GM23338 (cell line): ENCODE data around the gene EFCAB8. TPM values are rescaled to one million over a fixed set of nuclear protein-coding genes. Genes with fewer than 3 reads are reported as not detected.

Source experiments
- ATAC-seq: fragments of 200-7000 bp; cut with Tn5 transposase; 3 replicates; pipeline ENCODE4 v1.9.1; 2020
- DNase-seq: peaks from one replicate; pipeline ENCODE4 v3.0.0-alpha.2; 2015; ENCODE audit warnings: low spot score
- H2AFZ ChIP-seq: fragments of 200-600 bp; sonication (generic); 2 replicates; pipeline ENCODE4 v1.8.0; 2016; ENCODE audit warnings: antibody characterized with exemption, mild to moderate bottlenecking, moderate library complexity
- H3F3A ChIP-seq: fragments of 200-600 bp; sonication (generic); replicated peaks from 2 replicates; pipeline ENCODE4 v1.8.0; 2017; ENCODE audit warnings: antibody characterized with exemption, mixed run types, low read depth
- H3K27ac ChIP-seq: fragments of 200-600 bp; sonication (generic); 2 replicates; pipeline ENCODE4 v1.6.1; 2016; ENCODE audit warnings: low read depth
- H3K27me3 ChIP-seq: fragments of 200-600 bp; sonication (generic); 2 replicates; pipeline ENCODE4 v1.8.0; 2016; ENCODE audit warnings: mild to moderate bottlenecking, mixed run types, moderate library complexity; ENCODE audit not compliant: insufficient read depth
- H3K36me3 ChIP-seq: fragments of 200-600 bp; sonication (generic); 2 replicates; pipeline ENCODE4 v1.8.0; 2016; ENCODE audit warnings: mild to moderate bottlenecking; ENCODE audit not compliant: insufficient read depth
- H3K4me1 ChIP-seq: fragments of 200-600 bp; sonication (generic); 2 replicates; pipeline ENCODE4 v1.8.0; 2016; ENCODE audit warnings: mild to moderate bottlenecking, moderate library complexity; ENCODE audit not compliant: insufficient read depth
- H3K4me2 ChIP-seq: fragments of 200-600 bp; sonication (generic); 2 replicates; pipeline ENCODE4 v1.7.1; 2017; ENCODE audit warnings: mixed run types
- H3K4me3 ChIP-seq: fragments of 200-600 bp; sonication (generic); 2 replicates; pipeline ENCODE4 v1.6.1; 2016; ENCODE audit warnings: mixed run types
- H3K79me2 ChIP-seq: fragments of 200-600 bp; sonication (generic); replicated peaks from 2 replicates; pipeline ENCODE4 v1.8.0; 2017; ENCODE audit warnings: mild to moderate bottlenecking; ENCODE audit not compliant: insufficient read depth
- H3K9me2 ChIP-seq: fragments of 200-600 bp; sonication (generic); 2 replicates; pipeline ENCODE4 v1.8.0; 2017; ENCODE audit not compliant: insufficient read depth
- H4K20me1 ChIP-seq: fragments of 200-600 bp; sonication (generic); replicated peaks from 2 replicates; pipeline ENCODE4 v1.8.0; 2017; ENCODE audit warnings: mild to moderate bottlenecking; ENCODE audit not compliant: insufficient read depth
- H3K27ac Mint-ChIP-seq: 2 replicates; pipeline ENCODE4 v1.8.0; 2020; ENCODE audit warnings: inconsistent platforms, mild to moderate bottlenecking, moderate library complexity, mixed read lengths
- H3K27me3 Mint-ChIP-seq: 3 replicates; pipeline ENCODE4 v1.8.0; 2022; ENCODE audit warnings: low read depth, mild to moderate bottlenecking, moderate library complexity, mixed read lengths, inconsistent platforms; ENCODE audit not compliant: insufficient read depth, poor library complexity
- H3K36me3 Mint-ChIP-seq: 3 replicates; pipeline ENCODE4 v1.8.0; 2021; ENCODE audit warnings: low read depth, mild to moderate bottlenecking, inconsistent platforms, moderate library complexity, mixed read lengths
- H3K4me1 Mint-ChIP-seq: 3 replicates; pipeline ENCODE4 v1.8.0; 2020; ENCODE audit warnings: mild to moderate bottlenecking, inconsistent platforms, mixed read lengths
- H3K4me3 Mint-ChIP-seq: 3 replicates; pipeline ENCODE4 v1.8.0; 2021; ENCODE audit warnings: moderate library complexity, mild to moderate bottlenecking, inconsistent platforms, mixed read lengths
- H3K9me3 Mint-ChIP-seq: 3 replicates; pipeline ENCODE4 v1.8.0; 2020; ENCODE audit warnings: moderate library complexity, mild to moderate bottlenecking, inconsistent platforms, mixed read lengths
- EZH2phosphoT487 ChIP-seq: fragments of 200-600 bp; sonication (generic); IDR thresholded peaks from one replicate; pipeline ENCODE4 v1.8.1; 2018; ENCODE audit warnings: antibody characterized with exemption; ENCODE audit not compliant: unreplicated experiment
- JUNB ChIP-seq: IDR thresholded peaks from one replicate; pipeline ENCODE4 v1.6.1; 2016; ENCODE audit warnings: antibody characterized with exemption; ENCODE audit not compliant: unreplicated experiment
- NANOG ChIP-seq: IDR thresholded peaks from 2 replicates; pipeline ENCODE4 v1.6.1; 2016; ENCODE audit warnings: antibody characterized with exemption, borderline replicate concordance
- POLR2AphosphoS5 ChIP-seq: IDR thresholded peaks from 2 replicates; pipeline ENCODE4 v1.6.1; 2016; ENCODE audit warnings: antibody characterized with exemption, low read depth
- STAT1 ChIP-seq: IDR thresholded peaks from one replicate; pipeline ENCODE4 v1.6.1; 2016; ENCODE audit warnings: antibody characterized with exemption; ENCODE audit not compliant: unreplicated experiment
- ZNF114 ChIP-seq: fragments of 250-450 bp; sonication (Bioruptor Pico); IDR thresholded peaks from 2 replicates; pipeline ENCODE4 v1.5.0; 2020; ENCODE audit warnings: mild to moderate bottlenecking, moderate library complexity
- ZNF331 ChIP-seq: fragments of 250-450 bp; sonication (Bioruptor Pico); IDR thresholded peaks from 2 replicates; pipeline ENCODE4 v1.5.0; 2020; ENCODE audit warnings: low read depth, mild to moderate bottlenecking, moderate library complexity
- polyA plus RNA-seq: library from polyadenylated mRNA; unstranded; fragments of >200 nt; fragmentation: Nextera tagmentation; extraction: Ambion mirVana; gene quantifications from 2 replicates; pipeline ENCODE4 v1.2.1, GENCODE V29; 2016
- total RNA-seq: library from RNA; depleted of rRNA; stranded (reverse); fragments of >200 nt; shearing (Covaris generic); gene quantifications from 2 replicates; pipeline ENCODE4 v1.2.3, GENCODE V29; 2014
- TF ChIP-seq, protein P1 (sequence below): fragments of 250-450 bp; sonication (Bioruptor Pico); IDR thresholded peaks from 2 replicates; pipeline ENCODE4 v1.5.0; 2020; ENCODE audit warnings: mild to moderate bottlenecking, moderate library complexity
- TF ChIP-seq, protein P2 (sequence below), 2 experiments: fragments of 200-600 bp in 1 of 2; sonication (generic) in 1 of 2; conservative IDR thresholded peaks; 2 replicates each; pipeline versions ENCODE4 v1.5.1 to v1.6.1; 2016 to 2017; ENCODE audit warnings: antibody characterized with exemption in 2 of 2, low read depth in 2 of 2, mild to moderate bottlenecking in 2 of 2, moderate library complexity in 1 of 2
- TF ChIP-seq, protein P3 (sequence below): IDR thresholded peaks from 2 replicates; pipeline ENCODE4 v1.6.1; 2016; ENCODE audit warnings: antibody characterized with exemption

EFCAB8 gene
- total and polyA plus RNA-seq, 2 experiments from 2014 or later = 0.35 TPM; not detected in 1

DNA sequence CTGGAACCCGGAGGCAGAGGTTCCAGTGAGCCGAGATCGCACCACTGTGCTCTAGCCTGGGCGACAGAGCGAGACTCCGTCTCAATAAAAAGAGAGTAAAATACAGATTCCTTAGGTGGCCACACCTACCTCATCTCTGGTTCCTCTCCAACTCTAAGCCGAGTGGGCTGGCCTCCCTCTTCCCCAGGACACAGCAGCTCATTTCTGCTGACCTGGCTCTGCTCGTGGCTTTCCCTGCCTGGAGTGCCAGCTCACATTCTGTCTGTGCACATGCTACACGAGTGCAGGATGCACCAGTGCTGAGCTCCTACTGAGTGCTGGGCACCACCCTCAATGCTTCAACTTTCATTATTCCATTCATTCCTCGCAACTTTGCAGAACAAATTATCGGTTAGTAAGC lies 28.8 kb downstream of the EFCAB8 start:
- Histone ChIP-seq H3K4me1 (peaks cover 6% of the 10 kb centered on the region; the same call in 1 of the 2 replicates), H3K4me2 (no peak overlapping the region), H3F3A (no peaks in the 10 kb centered on the region), H3K27ac (no peak overlapping the region), H3K27me3 (no peaks in the 10 kb centered on the region), H2AFZ (peak overlapping the region; percentile 88; the same call in 1 of the 2 replicates), H3K4me3 (no peak overlapping the region), H4K20me1 (no peaks in the 10 kb centered on the region), H3K9me2 (no peaks in the 10 kb centered on the region), H3K36me3 (no peaks in the 10 kb centered on the region), H3K79me2 (no peaks in the 10 kb centered on the region)
- H3K36me3 Mint-ChIP-seq = no peaks in the 10 kb centered on the region; the same call in 2 of the 3 replicates
- H3K27ac Mint-ChIP-seq = peak overlapping the region; percentile 64; the same call in 1 of the 2 replicates
- no peak overlapping the region for H3K4me3 Mint-ChIP-seq
- ATAC-seq (no peak), DNase-seq (no peak)
- no peaks in the 10 kb centered on the region; the same call in 2 of the 3 replicates for H3K9me3 Mint-ChIP-seq
- TF ChIP-seq ZNF331 (CRISPR knock-in tag) = no peak
- no peak for TF ChIP-seq STAT1
- TF ChIP-seq POLR2AphosphoS5 = no peak
- TF ChIP-seq, protein P1, sequence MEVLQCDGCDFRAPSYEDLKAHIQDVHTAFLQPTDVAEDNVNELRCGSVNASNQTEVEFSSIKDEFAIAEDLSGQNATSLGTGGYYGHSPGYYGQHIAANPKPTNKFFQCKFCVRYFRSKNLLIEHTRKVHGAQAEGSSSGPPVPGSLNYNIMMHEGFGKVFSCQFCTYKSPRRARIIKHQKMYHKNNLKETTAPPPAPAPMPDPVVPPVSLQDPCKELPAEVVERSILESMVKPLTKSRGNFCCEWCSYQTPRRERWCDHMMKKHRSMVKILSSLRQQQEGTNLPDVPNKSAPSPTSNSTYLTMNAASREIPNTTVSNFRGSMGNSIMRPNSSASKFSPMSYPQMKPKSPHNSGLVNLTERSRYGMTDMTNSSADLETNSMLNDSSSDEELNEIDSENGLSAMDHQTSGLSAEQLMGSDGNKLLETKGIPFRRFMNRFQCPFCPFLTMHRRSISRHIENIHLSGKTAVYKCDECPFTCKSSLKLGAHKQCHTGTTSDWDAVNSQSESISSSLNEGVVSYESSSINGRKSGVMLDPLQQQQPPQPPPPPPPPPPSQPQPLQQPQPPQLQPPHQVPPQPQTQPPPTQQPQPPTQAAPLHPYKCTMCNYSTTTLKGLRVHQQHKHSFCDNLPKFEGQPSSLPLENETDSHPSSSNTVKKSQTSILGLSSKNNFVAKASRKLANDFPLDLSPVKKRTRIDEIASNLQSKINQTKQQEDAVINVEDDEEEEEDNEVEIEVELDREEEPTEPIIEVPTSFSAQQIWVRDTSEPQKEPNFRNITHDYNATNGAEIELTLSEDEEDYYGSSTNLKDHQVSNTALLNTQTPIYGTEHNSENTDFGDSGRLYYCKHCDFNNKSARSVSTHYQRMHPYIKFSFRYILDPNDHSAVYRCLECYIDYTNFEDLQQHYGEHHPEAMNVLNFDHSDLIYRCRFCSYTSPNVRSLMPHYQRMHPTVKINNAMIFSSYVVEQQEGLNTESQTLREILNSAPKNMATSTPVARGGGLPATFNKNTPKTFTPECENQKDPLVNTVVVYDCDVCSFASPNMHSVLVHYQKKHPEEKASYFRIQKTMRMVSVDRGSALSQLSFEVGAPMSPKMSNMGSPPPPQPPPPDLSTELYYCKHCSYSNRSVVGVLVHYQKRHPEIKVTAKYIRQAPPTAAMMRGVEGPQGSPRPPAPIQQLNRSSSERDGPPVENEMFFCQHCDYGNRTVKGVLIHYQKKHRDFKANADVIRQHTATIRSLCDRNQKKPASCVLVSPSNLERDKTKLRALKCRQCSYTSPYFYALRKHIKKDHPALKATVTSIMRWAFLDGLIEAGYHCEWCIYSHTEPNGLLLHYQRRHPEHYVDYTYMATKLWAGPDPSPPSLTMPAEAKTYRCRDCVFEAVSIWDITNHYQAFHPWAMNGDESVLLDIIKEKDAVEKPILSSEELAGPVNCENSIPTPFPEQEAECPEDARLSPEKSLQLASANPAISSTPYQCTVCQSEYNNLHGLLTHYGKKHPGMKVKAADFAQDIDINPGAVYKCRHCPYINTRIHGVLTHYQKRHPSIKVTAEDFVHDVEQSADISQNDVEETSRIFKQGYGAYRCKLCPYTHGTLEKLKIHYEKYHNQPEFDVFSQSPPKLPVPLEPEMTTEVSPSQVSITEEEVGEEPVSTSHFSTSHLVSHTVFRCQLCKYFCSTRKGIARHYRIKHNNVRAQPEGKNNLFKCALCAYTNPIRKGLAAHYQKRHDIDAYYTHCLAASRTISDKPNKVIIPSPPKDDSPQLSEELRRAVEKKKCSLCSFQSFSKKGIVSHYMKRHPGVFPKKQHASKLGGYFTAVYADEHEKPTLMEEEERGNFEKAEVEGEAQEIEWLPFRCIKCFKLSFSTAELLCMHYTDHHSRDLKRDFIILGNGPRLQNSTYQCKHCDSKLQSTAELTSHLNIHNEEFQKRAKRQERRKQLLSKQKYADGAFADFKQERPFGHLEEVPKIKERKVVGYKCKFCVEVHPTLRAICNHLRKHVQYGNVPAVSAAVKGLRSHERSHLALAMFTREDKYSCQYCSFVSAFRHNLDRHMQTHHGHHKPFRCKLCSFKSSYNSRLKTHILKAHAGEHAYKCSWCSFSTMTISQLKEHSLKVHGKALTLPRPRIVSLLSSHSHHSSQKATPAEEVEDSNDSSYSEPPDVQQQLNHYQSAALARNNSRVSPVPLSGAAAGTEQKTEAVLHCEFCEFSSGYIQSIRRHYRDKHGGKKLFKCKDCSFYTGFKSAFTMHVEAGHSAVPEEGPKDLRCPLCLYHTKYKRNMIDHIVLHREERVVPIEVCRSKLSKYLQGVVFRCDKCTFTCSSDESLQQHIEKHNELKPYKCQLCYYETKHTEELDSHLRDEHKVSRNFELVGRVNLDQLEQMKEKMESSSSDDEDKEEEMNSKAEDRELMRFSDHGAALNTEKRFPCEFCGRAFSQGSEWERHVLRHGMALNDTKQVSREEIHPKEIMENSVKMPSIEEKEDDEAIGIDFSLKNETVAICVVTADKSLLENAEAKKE (CRISPR knock-in tag) = no peak
- peaks cover 4% of the 10 kb centered on the region for H3K27me3 Mint-ChIP-seq
- peaks cover 18% of the 10 kb centered on the region for H3K4me1 Mint-ChIP-seq

DNA sequence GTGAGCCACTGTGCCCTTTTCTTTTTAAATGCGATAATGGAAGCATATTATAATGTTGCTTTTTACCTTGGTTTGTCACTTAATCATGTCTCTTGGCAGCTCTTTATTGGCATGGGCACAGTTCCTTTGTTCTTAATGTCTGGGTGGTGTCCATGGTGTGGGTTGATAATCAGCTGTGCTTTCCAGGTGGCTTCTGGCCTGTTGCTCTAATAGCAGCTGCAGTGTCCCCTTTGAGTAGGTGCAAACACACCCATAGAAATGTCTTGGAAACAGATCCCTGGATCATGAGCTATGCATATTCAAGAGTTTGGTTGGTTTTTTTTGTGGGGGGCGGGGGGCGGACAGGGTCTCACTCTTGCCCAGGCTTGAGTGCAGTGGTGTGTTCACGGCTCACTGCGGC lies 29.9 kb downstream of the EFCAB8 start:
- Mint-ChIP-seq H3K27ac (no peak overlapping the region), H3K9me3 (no peaks in the 10 kb centered on the region; the same call in 2 of the 3 replicates), H3K36me3 (no peaks in the 10 kb centered on the region; the same call in 2 of the 3 replicates), H3K27me3 (peaks cover 4% of the 10 kb centered on the region), H3K4me1 (peaks cover 20% of the 10 kb centered on the region), H3K4me3 (no peak overlapping the region)
- no peaks in the 10 kb centered on the region for H4K20me1 ChIP-seq
- no peak overlapping the region for H3K27ac ChIP-seq
- peaks cover 6% of the 10 kb centered on the region; the same call in 1 of the 2 replicates for H3K4me1 ChIP-seq
- no peaks in the 10 kb centered on the region for H3F3A ChIP-seq
- ATAC-seq (no peak), DNase-seq (no peak)
- H2AFZ ChIP-seq = no peak overlapping the region
- no peak overlapping the region for H3K4me2 ChIP-seq
- no peak overlapping the region for H3K4me3 ChIP-seq
- H3K36me3 ChIP-seq = no peaks in the 10 kb centered on the region
- no peaks in the 10 kb centered on the region for H3K9me2 ChIP-seq
- H3K79me2 ChIP-seq = no peaks in the 10 kb centered on the region
- H3K27me3 ChIP-seq = no peaks in the 10 kb centered on the region
- TF ChIP-seq EZH2phosphoT487 (no peak), NANOG (no peak), JUNB (no peak), ZNF114 (no peak)
- TF ChIP-seq, protein P2, sequence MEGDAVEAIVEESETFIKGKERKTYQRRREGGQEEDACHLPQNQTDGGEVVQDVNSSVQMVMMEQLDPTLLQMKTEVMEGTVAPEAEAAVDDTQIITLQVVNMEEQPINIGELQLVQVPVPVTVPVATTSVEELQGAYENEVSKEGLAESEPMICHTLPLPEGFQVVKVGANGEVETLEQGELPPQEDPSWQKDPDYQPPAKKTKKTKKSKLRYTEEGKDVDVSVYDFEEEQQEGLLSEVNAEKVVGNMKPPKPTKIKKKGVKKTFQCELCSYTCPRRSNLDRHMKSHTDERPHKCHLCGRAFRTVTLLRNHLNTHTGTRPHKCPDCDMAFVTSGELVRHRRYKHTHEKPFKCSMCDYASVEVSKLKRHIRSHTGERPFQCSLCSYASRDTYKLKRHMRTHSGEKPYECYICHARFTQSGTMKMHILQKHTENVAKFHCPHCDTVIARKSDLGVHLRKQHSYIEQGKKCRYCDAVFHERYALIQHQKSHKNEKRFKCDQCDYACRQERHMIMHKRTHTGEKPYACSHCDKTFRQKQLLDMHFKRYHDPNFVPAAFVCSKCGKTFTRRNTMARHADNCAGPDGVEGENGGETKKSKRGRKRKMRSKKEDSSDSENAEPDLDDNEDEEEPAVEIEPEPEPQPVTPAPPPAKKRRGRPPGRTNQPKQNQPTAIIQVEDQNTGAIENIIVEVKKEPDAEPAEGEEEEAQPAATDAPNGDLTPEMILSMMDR (conservative IDR thresholded peaks at IDR 0.05; ENCODE audit: low read depth in 2 of 2) = no peak
- TF ChIP-seq, protein P3, sequence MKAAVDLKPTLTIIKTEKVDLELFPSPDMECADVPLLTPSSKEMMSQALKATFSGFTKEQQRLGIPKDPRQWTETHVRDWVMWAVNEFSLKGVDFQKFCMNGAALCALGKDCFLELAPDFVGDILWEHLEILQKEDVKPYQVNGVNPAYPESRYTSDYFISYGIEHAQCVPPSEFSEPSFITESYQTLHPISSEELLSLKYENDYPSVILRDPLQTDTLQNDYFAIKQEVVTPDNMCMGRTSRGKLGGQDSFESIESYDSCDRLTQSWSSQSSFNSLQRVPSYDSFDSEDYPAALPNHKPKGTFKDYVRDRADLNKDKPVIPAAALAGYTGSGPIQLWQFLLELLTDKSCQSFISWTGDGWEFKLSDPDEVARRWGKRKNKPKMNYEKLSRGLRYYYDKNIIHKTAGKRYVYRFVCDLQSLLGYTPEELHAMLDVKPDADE = no peak
